Effector memory CD4-positive, alpha-beta T cell (primary cell): Measurements from ENCODE around the gene RSPH4A.

Source experiments
- DNase-seq, 3 donors: peaks; one replicate each; pipeline ENCODE4 v3.0.0-alpha.2; 2020
- H3K27ac ChIP-seq: 2 replicates; pipeline ENCODE4 v1.7.0; 2013; ENCODE audit warnings: mild to moderate bottlenecking, low read length, moderate library complexity; ENCODE audit not compliant: insufficient read depth, poor library complexity, severe bottlenecking
- H3K27me3 ChIP-seq: replicated peaks from 2 replicates; pipeline ENCODE4 v1.7.0; 2013; ENCODE audit warnings: mild to moderate bottlenecking, low read length; ENCODE audit not compliant: insufficient read depth, control insufficient read depth, poor library complexity, severe bottlenecking
- H3K36me3 ChIP-seq: 2 replicates; pipeline ENCODE4 v1.7.0; 2013; ENCODE audit warnings: mild to moderate bottlenecking, low read length, moderate library complexity; ENCODE audit not compliant: control insufficient read depth, insufficient read depth
- H3K4me1 ChIP-seq: 2 replicates; pipeline ENCODE4 v1.7.0; 2013; ENCODE audit warnings: low read length, mild to moderate bottlenecking; ENCODE audit not compliant: control insufficient read depth, insufficient read depth, poor library complexity, severe bottlenecking
- H3K4me3 ChIP-seq: 2 replicates; pipeline ENCODE4 v1.7.0; 2013; ENCODE audit warnings: low read length, low read depth, mild to moderate bottlenecking; ENCODE audit not compliant: insufficient read depth, poor library complexity, severe bottlenecking
- H3K9me3 ChIP-seq: 2 replicates; pipeline ENCODE4 v1.7.0; 2013; ENCODE audit warnings: mild to moderate bottlenecking, low read length, moderate library complexity; ENCODE audit not compliant: control insufficient read depth
- total RNA-seq, 3 donors: gene quantifications; one replicate each; lab custom pipeline; 2026; lab: John Stamatoyannopoulos, UW

Gene RSPH4A
- total RNA-seq, result 0 to 2.5 (median 1.4) reads per million in 3 donors

DNA sequence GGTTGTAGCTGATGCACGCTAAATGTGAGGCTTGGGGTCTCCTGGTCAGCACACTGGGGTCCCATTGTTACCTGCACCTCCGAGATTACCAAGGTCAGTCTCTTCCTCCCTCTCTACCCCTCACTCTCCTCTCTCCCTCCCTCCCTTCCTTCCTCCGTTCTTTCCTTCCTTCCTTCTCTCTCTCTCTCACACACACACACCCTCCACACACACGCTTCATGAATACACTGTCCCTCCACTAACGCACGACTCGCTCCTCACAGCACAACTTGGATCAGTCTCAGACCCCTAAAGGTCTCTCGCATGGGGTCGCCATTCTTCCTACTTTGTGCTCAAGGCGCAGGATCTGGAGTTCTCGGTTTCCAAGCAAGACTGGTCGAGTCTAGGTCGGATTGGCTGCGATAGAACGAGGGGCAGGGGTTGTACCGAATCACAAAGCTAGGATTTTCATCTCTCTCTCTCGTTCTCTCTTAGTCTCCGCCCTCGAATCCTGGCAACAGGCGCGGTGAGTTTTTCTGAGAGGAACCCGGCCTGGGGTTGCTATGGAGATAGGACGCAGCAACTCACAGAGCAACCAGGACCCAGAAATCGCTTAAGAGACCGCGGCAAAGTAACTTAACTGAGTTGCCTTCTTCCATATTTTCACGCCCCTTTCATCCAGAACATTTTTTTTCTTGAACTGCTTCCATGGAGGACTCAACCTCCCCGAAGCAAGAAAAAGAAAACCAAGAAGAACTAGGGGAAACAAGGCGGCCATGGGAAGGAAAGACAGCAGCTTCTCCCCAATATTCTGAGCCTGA, at the start of gene RSPH4A:
Gene RSPH4A, plus strand, starts transcription at position 543 of the 800 bp plus-strand sequence. Its CDS starts 145 bp downstream, at position 688.
- H3K4me3 ChIP-seq, result peak within 1 kb of the TSS; percentile 65
- no peaks in the 10 kb centered on the region for H3K9me3 ChIP-seq
- H3K27me3 ChIP-seq, result no peaks in the 10 kb centered on the region
- no peaks in the 10 kb centered on the region for H3K36me3 ChIP-seq
- peak within 1 kb of the TSS; percentile 27 for H3K27ac ChIP-seq
- peak; percentile 27 to 50 (median 44) for DNase-seq
- peaks cover 4% of the 10 kb centered on the region for H3K4me1 ChIP-seq

- H3K9me3 ChIP-seq, result no peaks in the 10 kb centered on the region
- H3K36me3 ChIP-seq, result no peaks in the 10 kb centered on the region
- no peak overlapping the region for H3K27ac ChIP-seq
- no peaks in the 10 kb centered on the region for H3K27me3 ChIP-seq
- H3K4me3 ChIP-seq, result no peak overlapping the region
- no peaks in the 10 kb centered on the region for H3K4me1 ChIP-seq
- no peak for DNase-seq
Observed at GRCh38 chr6:116568111-116568510, 48.2 kb upstream of the RSPH4A start.

GRCh38 chr6:116568821-116569755, 47.2 kb upstream of the RSPH4A start:
- Histone ChIP-seq H3K9me3 (no peaks in the 10 kb centered on the region), H3K4me3 (no peak overlapping the region), H3K36me3 (no peaks in the 10 kb centered on the region), H3K27ac (no peak overlapping the region), H3K4me1 (no peaks in the 10 kb centered on the region), H3K27me3 (no peaks in the 10 kb centered on the region)
- DNase-seq, result no peak

- Histone ChIP-seq H3K27me3 (no peaks in the 10 kb centered on the region), H3K36me3 (peaks cover 6% of the 10 kb centered on the region), H3K4me3 (peak within 1 kb of the TSS; percentile 71), H3K4me1 (no peaks in the 10 kb centered on the region), H3K9me3 (no peaks in the 10 kb centered on the region), H3K27ac (peak within 1 kb of the TSS; percentile 97)
- DNase-seq, result peak; percentile 96 to 99 (median 98)
Observed at GRCh38 chr6:116570856-116571682, 45.2 kb upstream of the RSPH4A start, which contains the start of gene RWDD1. RWDD1 (plus strand) TSS chr6:116571504; CDS start chr6:116571583, 79 bp downstream.

- peak overlapping the region; percentile 97 for H3K27ac ChIP-seq
- no peak for DNase-seq
- no peaks in the 10 kb centered on the region for H3K9me3 ChIP-seq
- peaks cover 11% of the 10 kb centered on the region for H3K36me3 ChIP-seq
- no peaks in the 10 kb centered on the region for H3K4me1 ChIP-seq
- H3K27me3 ChIP-seq, result no peaks in the 10 kb centered on the region
- H3K4me3 ChIP-seq, result peak overlapping the region; percentile 71
Observed at GRCh38 chr6:116571683-116572000, 44.6 kb upstream of the RSPH4A start.

GRCh38 chr6:116572162-116572561, 44.1 kb upstream of the RSPH4A start:
- peaks cover 11% of the 10 kb centered on the region for H3K36me3 ChIP-seq
- DNase-seq, result no peak
- no peaks in the 10 kb centered on the region for H3K27me3 ChIP-seq
- no peaks in the 10 kb centered on the region for H3K4me1 ChIP-seq
- peak overlapping the region; percentile 71 for H3K4me3 ChIP-seq
- H3K9me3 ChIP-seq, result no peaks in the 10 kb centered on the region
- H3K27ac ChIP-seq, result peak overlapping the region; percentile 97

- no peak for DNase-seq
Observed at GRCh38 chr6:116575227-116575626, 41.1 kb upstream of the RSPH4A start.

GRCh38 chr6:116577486-116577885, 38.8 kb upstream of the RSPH4A start:
- Histone ChIP-seq H3K4me1 (no peaks in the 10 kb centered on the region), H3K27ac (no peak overlapping the region), H3K27me3 (no peaks in the 10 kb centered on the region), H3K9me3 (no peaks in the 10 kb centered on the region), H3K4me3 (no peak overlapping the region), H3K36me3 (peaks cover 11% of the 10 kb centered on the region)
- DNase-seq, result no peak

More at GRCh38 chr6:116575227-116575626, 41.1 kb upstream of the RSPH4A start:
- Histone ChIP-seq H3K4me1 (no peaks in the 10 kb centered on the region), H3K27me3 (no peaks in the 10 kb centered on the region), H3K27ac (no peak overlapping the region), H3K9me3 (no peaks in the 10 kb centered on the region), H3K4me3 (no peak overlapping the region), H3K36me3 (peaks cover 11% of the 10 kb centered on the region)

- Histone ChIP-seq H3K27me3 (no peaks in the 10 kb centered on the region), H3K27ac (no peak overlapping the region), H3K36me3 (peaks cover 11% of the 10 kb centered on the region), H3K9me3 (no peaks in the 10 kb centered on the region), H3K4me3 (no peak overlapping the region), H3K4me1 (no peaks in the 10 kb centered on the region)
- no peak for DNase-seq
Observed at GRCh38 chr6:116578335-116578734, 37.9 kb upstream of the RSPH4A start.
